Measurements from ENCODE around the gene PON3.
"Not testable (repeated sequence)": the region's sequence is repeated elsewhere in the genome, so short reads cannot be mapped to it uniquely, and the experiment has no call there.

The PON3 gene

GRCh38 chr7:95391761-95392160, 4.4 kb downstream of the PON3 start:
- ChIA-PET POLR2A (no interaction called here), CTCF (interaction anchor here (0.5 to 1.2 kb wide), 2 partner anchors 85 to 879 kb away, joined by 3 to 5 read pairs; no protein-coding TSS in a partner anchor)

GRCh38 chr7:95389516-95389915, 6.7 kb downstream of the PON3 start:
- Histone ChIP-seq H3K4me3 (ENCODE audit: low read depth, low read length) (no peak overlapping the region), H3K4me1 (ENCODE audit: control insufficient read depth, insufficient read depth, low read length) (no peaks in the 10 kb centered on the region), H3K27ac (ENCODE audit: extremely low read depth, low read depth, low read length) (no peak overlapping the region), H3K36me3 (ENCODE audit: control insufficient read depth in 2 of 2, insufficient read depth in 1 of 2, low read length in 2 of 2) (no peaks in the 10 kb centered on the region), H3K9me3 (ENCODE audit: control insufficient read depth, insufficient read depth, low read depth, low read length) (no peaks in the 10 kb centered on the region)
- POLR2A ChIA-PET, result no interaction called here
- no peak for TF ChIP-seq ZNF548 (tag by site-specific recombination; IDR thresholded peaks at IDR 0.05)
- CTCF ChIA-PET, result no interaction called here

More at GRCh38 chr7:95391761-95392160, 4.4 kb downstream of the PON3 start:
- Histone ChIP-seq H3K27ac (ENCODE audit: extremely low read depth, low read depth, low read length) (no peak overlapping the region), H3K4me3 (ENCODE audit: low read depth, low read length) (no peak overlapping the region), H3K4me1 (ENCODE audit: control insufficient read depth, insufficient read depth, low read length) (no peaks in the 10 kb centered on the region), H3K9me3 (ENCODE audit: control insufficient read depth, insufficient read depth, low read depth, low read length) (no peaks in the 10 kb centered on the region), H3K36me3 (ENCODE audit: control insufficient read depth in 2 of 2, insufficient read depth in 1 of 2, low read length in 2 of 2) (no peaks in the 10 kb centered on the region)
- TF ChIP-seq ZNF174 (tag by site-specific recombination; IDR thresholded peaks at IDR 0.05), result no peak

GRCh38 chr7:95379457-95379856, 16.7 kb downstream of the PON3 start:
- H3K4me3 ChIP-seq (ENCODE audit: low read depth, low read length); CTCF ChIA-PET; H3K36me3 ChIP-seq (ENCODE audit: control insufficient read depth in 2 of 2, insufficient read depth in 1 of 2, low read length in 2 of 2); POLR2A ChIA-PET; H3K9me3 ChIP-seq (ENCODE audit: control insufficient read depth, insufficient read depth, low read depth, low read length); H3K4me1 ChIP-seq (ENCODE audit: control insufficient read depth, insufficient read depth, low read length); H3K27ac ChIP-seq (ENCODE audit: extremely low read depth, low read depth, low read length): not testable (repeated sequence)

GRCh38 chr7:95376632-95377400, 19.4 kb downstream of the PON3 start:
- TF ChIP-seq ZNF132 (tag by site-specific recombination; IDR thresholded peaks at IDR 0.05; ENCODE audit: borderline replicate concordance) (no peak), ZNF837 (tag by site-specific recombination; IDR thresholded peaks at IDR 0.05) (no peak), EGR2 (tag by site-specific recombination; IDR thresholded peaks at IDR 0.05; ENCODE audit: low read depth) (0 out of 2 replicates have a peak, but pooled peaks have one; percentile 39), ZNF664 (tag by site-specific recombination; IDR thresholded peaks at IDR 0.05) (no peak), PRDM6 (tag by site-specific recombination; IDR thresholded peaks at IDR 0.05) (no peak), GLI2 (tag by site-specific recombination; IDR thresholded peaks at IDR 0.05; ENCODE audit: borderline replicate concordance, low read depth) (no peak), ZNF324 (tag by site-specific recombination; IDR thresholded peaks at IDR 0.05) (no peak)
- no peak overlapping the region for H3K4me3 ChIP-seq (ENCODE audit: low read depth, low read length)
- H3K4me1 ChIP-seq (ENCODE audit: control insufficient read depth, insufficient read depth, low read length), result no peaks in the 10 kb centered on the region
- ChIA-PET POLR2A (no interaction called here), CTCF (no interaction called here)
- H3K9me3 ChIP-seq (ENCODE audit: control insufficient read depth, insufficient read depth, low read depth, low read length), result no peaks in the 10 kb centered on the region; the same call in 1 of the 2 replicates
- no peak overlapping the region for H3K27ac ChIP-seq (ENCODE audit: extremely low read depth, low read depth, low read length)
- no peaks in the 10 kb centered on the region for H3K36me3 ChIP-seq (ENCODE audit: control insufficient read depth in 2 of 2, insufficient read depth in 1 of 2, low read length in 2 of 2)

GRCh38 chr7:95375591-95376257, 20.5 kb downstream of the PON3 start:
- ChIA-PET POLR2A (no interaction called here), CTCF (no interaction called here)
- H3K9me3 ChIP-seq (ENCODE audit: control insufficient read depth, insufficient read depth, low read depth, low read length), result no peaks in the 10 kb centered on the region; the same call in 1 of the 2 replicates
- no peak overlapping the region for H3K4me3 ChIP-seq (ENCODE audit: low read depth, low read length)
- H3K27ac ChIP-seq (ENCODE audit: extremely low read depth, low read depth, low read length), result no peak overlapping the region
- no peaks in the 10 kb centered on the region for H3K36me3 ChIP-seq (ENCODE audit: control insufficient read depth in 2 of 2, insufficient read depth in 1 of 2, low read length in 2 of 2)
- H3K4me1 ChIP-seq (ENCODE audit: control insufficient read depth, insufficient read depth, low read length), result no peaks in the 10 kb centered on the region
- no peak for TF ChIP-seq ZNF645 (tag by site-specific recombination; IDR thresholded peaks at IDR 0.05)
- no peak for TF ChIP-seq ZNF791 (tag by site-specific recombination; IDR thresholded peaks at IDR 0.05)
- no peak for TF ChIP-seq PRDM10 (tag by site-specific recombination; IDR thresholded peaks at IDR 0.05)
- no peak for TF ChIP-seq ZSCAN5A (tag by site-specific recombination; IDR thresholded peaks at IDR 0.05)
- TF ChIP-seq ZNF626 (tag by site-specific recombination; IDR thresholded peaks at IDR 0.05), result no peak
- TF ChIP-seq ZNF121 (tag by site-specific recombination; IDR thresholded peaks at IDR 0.05), result no peak

Measured in HEK293 (cell line).